SW 1271 (cell line): ENCODE results near the gene PRELID1.
A peak's percentile ranks its signal among the peaks of the same experiment; 100 is the strongest.
"Not testable (repeated sequence)": the region's sequence is repeated elsewhere in the genome, so short reads cannot be mapped to it uniquely, and the experiment has no call there.

Experiments used
- DNase-seq, 2 experiments: peaks; one replicate each; lab custom pipeline; 2025; lab: John Stamatoyannopoulos, UW

Gene PRELID1, protein sequence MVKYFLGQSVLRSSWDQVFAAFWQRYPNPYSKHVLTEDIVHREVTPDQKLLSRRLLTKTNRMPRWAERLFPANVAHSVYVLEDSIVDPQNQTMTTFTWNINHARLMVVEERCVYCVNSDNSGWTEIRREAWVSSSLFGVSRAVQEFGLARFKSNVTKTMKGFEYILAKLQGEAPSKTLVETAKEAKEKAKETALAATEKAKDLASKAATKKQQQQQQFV

DNA sequence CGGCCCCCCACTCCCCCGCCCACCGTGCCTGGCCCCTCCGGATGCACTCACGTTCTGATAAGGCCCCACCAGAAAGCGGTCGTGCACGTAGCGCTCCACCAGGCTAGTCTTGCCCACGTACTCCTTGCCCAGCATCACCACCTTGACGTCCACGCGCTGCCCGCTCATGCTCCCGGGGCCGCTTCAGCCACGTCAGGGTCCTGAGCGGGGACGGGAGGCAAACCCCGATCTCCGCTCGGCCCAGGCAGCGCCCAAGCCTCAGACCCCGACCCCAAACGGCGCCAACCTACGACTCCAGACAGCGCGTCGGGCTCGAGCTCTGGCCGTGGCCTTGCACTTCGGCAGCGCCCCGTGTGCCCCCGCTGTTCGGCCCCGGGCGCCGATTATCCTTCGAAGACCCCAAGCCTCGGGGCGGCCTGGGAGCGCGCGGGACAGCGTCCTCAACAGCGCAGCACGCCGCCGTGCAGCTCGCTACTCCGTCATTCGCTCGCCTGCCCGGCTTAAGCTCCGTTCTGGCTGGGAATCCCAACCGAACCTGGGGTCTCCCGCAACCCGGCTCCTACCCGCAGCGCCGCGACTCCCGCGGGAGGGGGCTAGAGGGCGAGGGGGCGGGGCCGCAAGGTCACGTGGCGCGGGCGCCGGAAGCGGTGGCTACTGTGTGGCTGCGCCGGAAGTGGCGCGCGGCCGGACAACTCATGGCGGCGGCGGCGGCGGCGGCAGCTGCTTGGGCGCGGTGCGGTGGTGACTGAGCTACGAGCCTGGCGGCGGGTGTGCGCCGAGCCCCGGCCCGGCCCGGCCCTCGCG, at the start of gene PRELID1, which contains the start of gene RAB24:
PRELID1 (plus strand) TSS at position 679 of the 804 bp plus-strand sequence. CDS start 187 bp downstream, outside the sequence.
RAB24 (minus strand) TSS at position 599 of the 804 bp plus-strand sequence; CDS start at position 168, 431 bp downstream.
- DNase-seq = peak; percentile 74 to 78

DNA sequence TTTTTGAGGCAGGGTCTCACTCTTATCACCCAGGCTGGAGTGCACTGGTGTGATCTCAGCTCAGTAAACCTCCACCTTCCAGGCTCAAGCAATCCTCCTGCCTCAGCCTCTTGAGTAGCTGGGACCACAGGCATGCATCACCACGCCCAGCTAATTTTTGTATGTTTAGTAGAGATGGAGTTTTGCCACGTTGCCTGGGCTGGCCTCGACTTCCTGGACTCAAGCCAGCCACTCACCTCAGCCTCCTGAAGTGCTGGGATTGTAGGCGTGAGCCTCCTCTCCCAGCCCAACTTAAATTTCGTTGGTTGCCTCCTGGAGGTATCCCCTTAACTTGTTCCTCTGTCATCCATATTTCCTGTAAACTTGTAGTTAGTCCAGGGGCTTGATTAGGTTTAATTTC, 47.3 kb upstream of the PRELID1 start:
- DNase-seq = peak in 1 of 2 experiments; percentile 33

DNA sequence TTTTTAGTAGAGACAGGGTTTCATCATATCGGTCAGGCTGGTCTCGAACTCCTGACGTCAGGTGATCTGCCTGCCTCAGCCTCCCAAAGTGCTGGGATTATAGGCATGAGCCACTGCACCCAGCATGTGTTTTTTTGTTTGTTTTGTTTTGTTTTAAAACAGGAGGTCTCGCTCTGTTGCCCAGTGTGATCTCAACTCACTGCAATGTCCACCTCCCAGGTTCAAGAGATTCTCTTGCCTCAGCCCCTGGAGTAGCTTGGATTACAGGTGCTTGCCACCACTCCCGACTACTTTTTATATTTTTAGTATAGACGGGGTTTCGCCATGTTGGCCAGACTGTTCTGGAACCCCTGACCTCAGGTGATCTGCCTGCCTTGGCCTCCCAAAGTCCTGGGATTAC, 44.9 kb upstream of the PRELID1 start:
- DNase-seq = not testable (repeated sequence)

DNA sequence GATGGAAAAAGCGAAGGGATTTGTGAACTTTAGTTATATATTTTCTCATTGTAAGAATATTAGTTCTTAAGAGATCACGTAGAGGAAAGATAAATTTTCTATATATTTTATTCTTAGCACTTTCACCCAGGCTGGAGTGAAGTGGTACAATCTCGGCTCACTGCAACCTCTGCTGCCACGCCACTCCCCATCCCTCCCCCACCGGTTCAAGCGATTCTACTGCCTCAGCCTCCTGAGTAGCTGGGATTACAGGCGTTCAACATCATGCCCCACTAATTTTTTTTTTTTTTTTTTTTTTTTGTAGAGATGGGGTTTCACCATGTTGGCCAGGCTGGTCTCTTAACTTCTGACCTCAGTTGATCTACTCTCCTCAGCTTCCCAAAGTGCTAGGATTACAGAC, 42.6 kb upstream of the PRELID1 start:
- DNase-seq = no peak

DNA sequence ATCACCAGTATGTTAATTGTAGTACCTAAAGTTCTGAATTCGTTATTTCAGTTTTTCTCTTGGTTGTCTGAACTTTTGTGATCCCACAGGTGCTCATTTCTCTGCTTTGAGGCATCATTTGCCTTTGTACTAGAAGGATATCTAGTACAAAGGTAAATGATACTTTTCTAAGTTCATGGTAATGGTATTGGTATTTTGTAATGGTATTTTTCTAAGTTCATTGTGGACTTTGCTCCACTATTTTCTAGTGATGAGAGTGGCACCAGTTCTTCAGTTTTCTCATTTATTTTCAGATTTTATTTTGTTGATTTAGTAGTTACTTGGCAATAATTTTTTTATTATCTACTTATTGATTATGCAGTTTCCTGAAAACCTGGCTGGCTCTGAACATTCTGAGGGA, 42.1 kb upstream of the PRELID1 start:
- DNase-seq = no peak

DNA sequence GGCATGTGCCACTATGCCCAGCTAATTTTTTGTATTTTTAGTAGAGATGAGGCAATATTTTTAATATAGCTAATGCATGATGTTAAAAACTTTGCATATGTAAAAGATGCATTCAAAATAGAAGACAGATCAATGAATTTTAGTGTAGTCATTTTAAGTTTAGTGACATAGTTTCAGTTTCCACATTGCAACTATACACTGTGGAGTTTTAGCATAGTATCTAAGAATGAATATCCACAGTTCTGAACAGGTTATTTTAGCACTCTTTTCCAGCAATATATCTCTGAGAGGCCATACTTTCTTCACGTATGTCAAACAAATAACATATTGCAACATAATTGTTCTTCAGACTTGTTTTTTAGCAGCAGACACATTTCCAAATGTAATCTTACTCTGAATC, 39.4 kb upstream of the PRELID1 start:
- no peak for DNase-seq

DNA sequence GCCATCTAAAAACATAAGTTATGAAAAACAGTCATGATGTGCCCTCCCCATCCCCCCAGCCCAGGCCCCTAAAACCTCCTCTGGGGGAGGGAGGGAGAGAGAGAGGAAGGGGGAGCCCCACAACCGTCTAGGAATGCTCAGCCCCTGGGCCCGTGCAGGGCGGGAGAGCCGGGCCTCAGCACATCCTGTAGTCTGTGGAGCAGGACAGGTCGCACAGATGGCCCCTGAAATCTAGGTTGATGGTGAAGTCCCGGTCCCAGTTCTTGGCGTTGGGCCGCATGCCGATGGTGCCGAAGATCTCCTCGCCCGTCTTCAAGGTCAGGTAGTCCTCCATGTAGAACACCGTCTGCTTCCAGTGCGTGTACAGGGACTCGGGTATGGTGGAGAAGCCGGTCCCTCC, 38.2 kb upstream of the PRELID1 start:
- no peak for DNase-seq

DNA sequence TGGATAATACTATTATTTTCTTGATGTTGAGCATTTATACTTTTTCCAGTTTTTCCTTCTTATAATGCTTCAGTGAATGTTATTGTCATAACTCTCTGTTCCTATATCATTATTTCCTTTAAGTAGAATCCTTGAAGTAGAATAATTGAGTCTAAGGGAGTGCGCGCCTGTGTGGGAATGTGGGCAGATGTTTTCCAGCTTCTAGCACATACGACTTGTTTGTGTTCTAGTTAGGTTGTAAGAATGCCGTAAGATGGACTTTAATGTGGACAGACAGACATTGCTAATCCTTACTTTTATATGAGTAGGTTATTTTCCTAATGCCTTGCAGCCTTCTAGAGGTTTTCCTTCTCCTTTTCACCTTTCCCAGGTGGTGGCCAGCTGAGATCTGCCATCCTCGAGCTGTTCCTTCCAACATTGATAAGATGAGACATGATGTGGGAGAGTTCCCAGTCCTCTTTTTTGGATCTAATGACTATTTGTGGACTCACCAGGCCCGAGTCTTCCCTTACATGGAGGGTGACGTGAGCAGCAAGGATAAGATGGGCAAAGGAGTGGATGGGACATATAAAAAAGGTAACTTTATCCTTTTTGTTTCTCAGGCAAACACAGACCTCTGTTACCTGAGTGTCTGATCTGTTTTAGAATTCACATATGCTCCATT, 34.2 kb upstream of the PRELID1 start:
- DNase-seq = no peak

DNA sequence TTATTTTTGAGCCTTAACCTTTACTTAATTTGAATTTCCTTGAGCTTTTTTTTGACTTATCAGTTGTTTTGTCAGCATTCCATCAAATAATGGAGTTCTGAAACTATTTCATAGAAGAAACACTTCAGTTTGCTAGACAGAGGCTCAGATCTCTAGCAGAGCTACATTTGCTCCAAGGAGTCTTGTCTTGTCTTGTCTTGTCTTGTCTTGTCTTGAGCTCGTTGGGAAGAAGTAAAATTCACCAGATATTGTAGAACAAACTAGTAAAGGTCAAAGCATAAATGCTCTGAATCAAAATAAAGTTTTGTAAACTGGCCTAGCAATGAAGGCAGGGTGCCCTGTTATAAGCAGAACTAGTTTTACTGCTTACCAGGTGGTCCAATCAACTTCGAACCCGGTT, 33.6 kb upstream of the PRELID1 start:
- DNase-seq = no peak

DNA sequence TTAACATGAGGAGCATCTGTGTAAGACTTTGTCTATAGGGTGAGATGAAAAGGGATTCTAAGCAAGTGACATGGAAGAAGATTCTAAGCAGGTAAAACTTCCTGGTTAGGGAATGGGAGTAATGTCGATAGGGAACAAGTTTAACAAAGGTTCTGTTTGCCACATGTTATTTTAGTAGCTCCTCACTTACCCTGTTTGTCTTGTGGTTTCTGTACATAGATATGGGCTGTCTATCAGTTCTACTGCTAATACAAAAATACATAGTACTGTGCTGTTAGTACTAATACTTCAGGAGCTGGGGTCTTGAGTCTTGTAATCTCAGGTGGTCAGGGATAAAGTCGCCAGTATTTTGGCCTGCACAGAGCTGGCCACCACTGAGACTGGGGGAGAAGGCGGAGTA, 32.9 kb upstream of the PRELID1 start:
- no peak for DNase-seq

DNA sequence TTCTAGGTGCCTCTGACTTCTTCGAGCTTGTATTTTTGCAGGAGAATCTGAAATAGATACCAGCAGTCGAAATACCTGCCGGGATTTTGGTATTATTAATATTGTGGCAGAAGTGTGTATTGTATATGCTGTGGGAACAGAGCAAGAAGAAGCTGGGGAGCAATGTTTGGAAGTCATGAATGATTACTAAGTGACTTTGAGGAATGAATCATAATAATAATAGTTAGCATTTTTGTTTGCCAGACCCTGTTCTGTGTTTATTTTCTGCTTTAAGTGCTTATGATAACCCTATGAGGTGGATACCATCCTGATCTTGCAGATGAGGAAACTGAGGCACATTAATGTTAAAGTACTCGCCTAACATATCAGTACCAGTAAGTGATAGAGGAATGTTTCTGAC, 32.5 kb upstream of the PRELID1 start:
- no peak for DNase-seq

DNA sequence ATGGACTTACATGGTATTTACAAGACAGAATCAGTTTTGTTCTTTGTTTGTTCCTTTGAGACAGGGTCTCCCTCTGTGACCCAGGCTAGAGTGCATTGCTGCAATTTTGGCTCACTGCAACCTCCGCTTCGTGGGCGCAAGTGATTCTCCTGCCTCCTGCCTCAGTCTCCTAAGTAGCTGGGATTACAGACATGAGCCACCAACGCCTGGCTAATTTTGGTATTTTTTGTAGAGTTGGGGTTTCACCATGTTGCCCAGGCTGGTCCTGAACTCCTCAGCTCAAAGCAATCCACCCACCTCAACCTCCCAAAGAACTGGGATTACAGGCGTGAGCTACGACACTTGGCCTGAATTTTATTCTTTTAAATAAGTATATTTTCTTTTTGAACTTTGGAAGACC, 27.7 kb upstream of the PRELID1 start:
- no peak for DNase-seq

DNA sequence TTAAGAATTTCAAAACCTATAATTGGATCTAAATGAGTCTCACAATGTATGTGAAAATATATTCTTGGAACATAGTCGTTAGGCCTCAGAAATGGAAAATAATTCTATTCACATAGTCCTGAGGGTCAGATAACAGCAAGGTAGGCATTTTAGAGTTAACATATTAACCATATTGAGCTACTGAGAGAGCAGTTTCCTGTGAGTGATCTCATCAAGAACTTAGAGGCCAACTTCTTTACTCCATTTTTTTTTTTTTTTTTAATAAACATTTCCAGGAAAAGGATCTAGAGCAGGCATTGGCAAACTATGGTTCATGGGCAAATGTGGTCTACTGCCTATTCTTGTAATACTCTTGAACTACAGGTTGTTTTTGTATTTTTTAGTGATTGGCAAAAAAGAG, 26.7 kb upstream of the PRELID1 start:
- no peak for DNase-seq

DNA sequence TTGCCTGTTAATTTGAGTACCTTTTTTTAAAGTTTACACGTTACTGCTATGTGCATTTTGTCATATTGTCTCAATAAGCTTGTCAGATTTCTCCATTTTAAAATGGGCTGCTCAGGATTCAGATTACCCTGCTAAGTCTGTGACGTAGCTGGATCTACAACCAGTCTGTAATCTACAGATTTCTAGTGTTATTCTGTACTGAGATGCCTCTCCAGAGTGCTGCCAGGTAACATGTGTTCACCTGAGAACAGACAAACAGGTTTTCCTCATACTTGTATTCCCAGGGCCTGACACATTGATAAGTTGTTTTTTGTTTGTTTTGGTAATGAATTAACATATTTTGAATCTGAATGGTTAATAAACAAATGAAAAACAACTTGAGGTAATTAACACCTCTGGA, 15.4 kb upstream of the PRELID1 start:
- no peak for DNase-seq

DNA sequence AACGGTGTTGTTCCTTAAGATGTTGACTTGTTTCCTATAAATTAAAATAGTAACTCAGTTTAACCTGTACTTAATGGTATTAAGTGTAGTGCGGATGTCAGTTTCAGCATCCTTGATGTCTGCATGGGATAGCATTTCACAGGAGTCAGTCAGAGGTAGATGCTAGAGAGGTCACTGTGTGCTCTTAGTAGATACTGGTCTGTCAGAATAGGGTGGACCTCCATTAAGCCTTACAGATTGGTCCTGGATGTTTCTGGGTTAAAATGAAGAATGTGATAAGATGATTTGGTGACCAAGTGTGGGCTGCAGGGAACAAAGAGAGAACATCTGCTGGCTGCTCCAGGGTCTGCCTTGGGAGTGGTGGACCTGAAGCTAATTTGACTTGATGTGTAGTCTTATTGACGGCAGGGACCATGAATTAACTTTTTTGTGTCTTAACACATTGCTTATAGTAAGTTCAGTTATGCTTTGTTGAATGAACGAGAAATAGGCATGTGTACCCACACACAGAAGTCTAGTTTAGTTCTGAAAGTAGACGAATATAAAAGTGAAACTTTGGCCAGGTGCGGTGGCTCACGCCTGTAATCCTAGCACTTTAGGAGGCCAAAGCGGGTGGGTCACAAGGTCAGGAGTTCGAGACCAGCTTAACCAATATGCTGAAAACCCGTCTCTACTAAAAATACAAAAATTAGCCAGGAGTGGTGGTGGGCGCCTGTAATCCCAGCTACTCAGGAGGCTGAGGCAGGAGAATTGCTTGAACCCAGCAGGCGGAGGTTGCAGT, 12.6 kb upstream of the PRELID1 start:
- no peak for DNase-seq

DNA sequence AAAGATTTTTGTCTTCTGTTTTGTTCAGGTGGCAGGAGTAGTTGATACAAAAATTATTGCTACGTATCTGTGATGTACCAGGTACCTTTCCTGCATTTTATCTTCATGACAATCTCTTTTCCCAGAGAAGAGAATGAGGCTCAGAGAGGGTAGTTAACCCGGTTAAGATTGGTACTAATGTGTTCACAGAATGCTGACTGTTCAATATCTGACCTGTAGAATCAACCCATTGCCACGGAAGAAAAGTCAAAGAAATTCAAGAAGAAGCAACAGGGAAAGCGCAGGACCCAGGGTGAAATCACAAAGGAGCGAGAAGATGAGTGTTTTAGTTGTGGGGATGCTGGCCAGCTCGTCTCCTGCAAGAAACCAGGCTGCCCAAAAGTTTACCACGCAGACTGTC, 11.9 kb upstream of the PRELID1 start:
- DNase-seq = no peak

DNA sequence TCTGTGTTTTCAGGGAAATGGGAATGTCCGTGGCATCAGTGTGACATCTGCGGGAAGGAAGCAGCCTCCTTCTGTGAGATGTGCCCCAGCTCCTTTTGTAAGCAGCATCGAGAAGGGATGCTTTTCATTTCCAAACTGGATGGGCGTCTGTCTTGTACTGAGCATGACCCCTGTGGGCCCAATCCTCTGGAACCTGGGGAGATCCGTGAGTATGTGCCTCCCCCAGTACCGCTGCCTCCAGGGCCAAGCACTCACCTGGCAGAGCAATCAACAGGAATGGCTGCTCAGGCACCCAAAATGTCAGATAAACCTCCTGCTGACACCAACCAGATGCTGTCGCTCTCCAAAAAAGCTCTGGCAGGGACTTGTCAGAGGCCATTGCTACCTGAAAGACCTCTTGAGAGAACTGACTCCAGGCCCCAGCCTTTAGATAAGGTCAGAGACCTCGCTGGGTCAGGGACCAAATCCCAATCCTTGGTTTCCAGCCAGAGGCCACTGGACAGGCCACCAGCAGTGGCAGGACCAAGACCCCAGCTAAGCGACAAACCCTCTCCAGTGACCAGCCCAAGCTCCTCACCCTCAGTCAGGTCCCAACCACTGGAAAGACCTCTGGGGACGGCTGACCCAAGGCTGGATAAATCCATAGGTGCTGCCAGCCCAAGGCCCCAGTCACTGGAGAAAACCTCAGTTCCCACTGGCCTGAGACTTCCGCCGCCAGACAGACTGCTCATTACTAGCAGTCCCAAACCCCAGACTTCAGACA, 9.6 kb upstream of the PRELID1 start:
- DNase-seq = no peak

DNA sequence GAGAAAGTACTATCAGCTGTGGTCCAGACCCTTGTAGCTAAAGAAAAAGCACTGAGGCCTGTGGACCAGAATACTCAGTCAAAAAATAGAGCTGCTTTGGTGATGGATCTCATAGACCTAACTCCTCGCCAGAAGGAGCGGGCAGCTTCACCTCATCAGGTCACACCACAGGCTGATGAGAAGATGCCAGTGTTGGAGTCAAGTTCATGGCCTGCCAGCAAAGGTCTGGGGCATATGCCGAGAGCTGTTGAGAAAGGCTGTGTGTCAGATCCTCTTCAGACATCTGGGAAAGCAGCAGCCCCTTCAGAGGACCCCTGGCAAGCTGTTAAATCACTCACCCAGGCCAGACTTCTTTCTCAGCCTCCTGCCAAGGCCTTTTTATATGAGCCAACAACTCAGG, 9.0 kb upstream of the PRELID1 start:
- DNase-seq = no peak

DNA sequence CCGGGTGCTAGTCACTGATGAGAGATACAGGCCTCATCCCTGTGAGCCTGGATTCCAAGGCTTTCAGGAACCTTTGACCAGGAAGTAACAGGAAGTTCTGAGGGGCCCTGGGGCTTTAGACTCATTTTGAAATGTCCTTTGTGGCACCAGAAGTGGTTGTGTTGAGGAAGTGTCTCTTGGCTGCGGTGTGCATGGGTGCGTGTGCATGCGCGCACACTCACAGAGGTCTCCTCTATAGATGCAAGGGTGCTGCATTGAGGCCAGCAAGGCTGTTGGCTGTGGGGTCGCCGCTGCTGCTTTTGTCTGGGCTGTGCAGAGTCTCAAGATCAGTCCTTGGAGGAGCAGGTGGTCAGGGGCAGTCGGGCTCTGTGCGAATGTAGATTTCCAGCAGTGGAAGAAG, 7.7 kb upstream of the PRELID1 start:
- DNase-seq = no peak

DNA sequence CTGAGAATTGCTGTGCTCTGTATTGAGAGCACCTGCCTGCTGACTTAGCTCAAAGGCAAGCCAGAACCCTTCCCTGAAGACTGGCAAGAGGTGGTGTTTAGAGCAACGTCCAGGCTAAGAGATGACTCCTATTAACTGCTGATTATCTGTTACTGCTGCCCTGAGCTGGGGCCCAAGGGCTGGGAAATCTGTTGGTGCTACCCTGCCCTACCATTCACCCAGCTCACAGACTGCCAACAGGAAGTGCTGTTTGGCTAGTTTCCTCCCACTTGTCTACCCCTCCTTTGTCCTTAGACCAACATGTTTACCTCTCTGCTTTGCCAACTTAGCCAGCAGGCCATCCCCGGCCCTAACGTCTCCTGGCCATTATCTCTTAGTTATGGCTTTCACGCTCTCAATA, 7.0 kb upstream of the PRELID1 start:
- DNase-seq = no peak

DNA sequence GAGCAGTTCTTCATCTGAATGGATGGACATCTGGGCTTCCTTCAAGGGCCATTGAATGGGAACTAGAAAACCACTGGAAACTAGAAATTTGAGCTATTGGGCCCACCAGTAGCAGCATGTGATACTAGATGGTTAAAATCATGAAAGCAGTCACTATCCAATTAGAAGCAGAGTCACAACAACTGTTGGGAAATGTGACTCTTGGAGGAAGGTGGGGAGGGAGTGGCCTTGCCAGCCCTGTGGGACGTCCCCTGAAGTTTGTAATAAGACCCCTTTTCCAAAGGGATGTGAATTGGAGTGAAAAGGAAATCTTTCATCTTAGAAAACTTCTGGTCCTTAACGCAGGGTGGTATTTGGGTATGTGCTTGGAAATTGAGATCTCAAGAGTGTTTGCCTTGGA, 5.7 kb upstream of the PRELID1 start:
- no peak for DNase-seq

DNA sequence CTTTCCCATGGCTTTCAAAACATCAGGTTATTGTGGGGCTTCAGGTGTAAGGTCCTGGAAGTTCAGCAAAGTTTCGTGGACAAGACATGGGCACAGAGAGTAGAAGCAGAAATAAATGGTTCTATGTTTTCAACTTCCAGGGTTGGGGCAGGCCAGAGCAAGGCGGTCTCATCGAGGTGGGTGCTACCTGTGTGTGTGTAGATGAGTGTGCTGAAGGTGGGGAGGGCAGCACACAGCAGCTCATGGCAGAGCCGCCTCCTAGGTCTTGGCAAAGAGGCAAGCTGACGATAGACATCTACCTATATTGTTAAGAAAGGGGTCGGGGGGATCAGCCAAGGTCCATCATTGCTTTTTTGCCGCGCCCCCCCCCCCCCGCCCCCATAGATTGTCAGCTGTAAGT, 3.9 kb upstream of the PRELID1 start:
- no peak for DNase-seq
